Activated CD4-positive, CD25-positive, alpha-beta regulatory T cell treated with anti-CD3 and anti-CD28 coated beads, Interleukin-2, amount 50 U/mL, for 24 hours (primary cell): ENCODE results near the gene CTAGE1.
A peak's percentile ranks its signal among the peaks of the same experiment; 100 is the strongest.

ENCODE experiments used
- ATAC-seq, 2 donors: fragments of 150-1000 bp; cut with Tn5 transposase; one replicate each; pipeline ENCODE4 v1.10.0; 2021; ENCODE audit warnings: mild to moderate bottlenecking in 1 of 2, moderate library complexity in 1 of 2

Gene CTAGE1

DNA sequence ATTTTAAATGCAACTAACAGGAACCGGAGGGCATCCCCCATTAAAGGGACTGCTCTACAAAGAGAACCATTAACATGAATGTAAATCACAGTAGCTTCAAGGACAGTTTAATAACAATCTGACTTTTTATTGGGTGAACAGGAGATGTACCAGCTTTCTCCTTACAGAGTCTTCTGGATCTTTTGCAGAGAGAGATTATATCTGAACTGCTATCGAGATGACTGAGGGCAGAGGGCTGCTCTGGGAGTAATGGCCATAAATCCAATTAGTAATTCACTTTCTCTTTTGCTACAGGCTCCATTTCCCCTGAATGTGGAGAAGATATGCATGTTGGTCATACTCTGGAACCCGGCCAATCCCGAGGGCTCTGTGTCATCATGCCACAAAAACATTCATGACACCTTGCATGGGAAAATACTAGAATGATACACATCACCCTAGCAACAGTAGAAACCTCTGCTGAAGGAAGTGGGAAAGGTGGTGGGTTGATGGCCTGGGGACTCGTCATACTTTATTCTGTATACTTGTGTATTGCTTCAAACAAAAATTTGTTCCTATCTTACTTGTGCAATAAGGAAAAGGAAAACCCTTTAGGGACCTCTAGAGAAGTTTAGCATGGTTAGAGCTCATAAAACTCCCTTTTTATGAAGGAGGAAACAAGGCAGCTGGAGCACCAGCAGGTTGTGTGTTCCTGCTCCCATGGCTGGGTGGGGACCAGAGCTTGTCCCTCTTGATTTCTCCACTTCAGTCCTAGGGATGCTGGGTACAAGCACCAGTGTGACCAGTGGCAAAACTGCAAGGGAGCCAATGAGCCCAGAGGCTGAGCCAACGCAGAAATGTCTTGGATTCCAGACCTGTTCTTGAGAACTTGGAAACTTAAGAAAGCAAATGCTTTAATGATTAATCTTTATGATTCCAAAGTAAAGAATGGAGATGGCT, 26.0 kb downstream of the CTAGE1 start:
- peak in 1 of 2 donors; percentile 35 for ATAC-seq

DNA sequence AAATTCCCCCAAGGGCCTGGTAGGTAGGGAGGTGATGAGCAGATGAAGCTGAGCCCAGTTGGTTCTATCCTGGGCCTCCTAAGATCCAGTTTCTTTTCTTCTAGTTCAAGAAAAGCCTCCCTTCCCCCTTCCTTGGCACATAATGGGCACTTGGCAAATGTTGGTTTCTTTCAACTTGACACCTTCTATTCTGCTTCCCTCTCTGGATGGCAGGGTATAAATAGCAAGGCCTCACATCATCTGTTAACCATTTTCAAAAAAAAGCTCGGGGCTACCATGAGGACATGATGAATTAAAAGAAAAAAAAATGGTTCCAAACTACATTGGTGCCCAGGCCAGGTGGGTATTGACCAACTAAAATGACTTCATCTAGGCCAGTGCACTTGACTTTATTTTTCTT, 29.9 kb downstream of the CTAGE1 start:
- no peak for ATAC-seq

DNA sequence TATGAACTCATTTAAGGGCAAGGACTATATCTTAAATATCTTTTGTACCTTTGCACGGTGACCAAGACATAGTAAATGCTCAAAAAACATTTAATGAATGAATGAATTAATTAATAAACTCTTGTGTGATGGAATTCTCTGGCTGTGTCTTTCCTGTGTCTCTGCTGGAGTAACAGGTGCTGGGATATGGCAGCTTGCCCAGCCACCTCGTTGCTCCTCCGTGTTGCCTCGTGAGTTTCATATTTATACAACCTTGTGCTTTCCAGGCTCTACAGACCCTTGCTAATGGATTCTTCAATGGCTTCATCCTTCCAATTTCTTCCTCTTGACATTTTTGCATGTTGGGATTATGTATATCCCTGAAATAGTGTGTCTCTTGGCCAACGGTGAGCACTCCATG, 30.4 kb downstream of the CTAGE1 start:
- ATAC-seq: no peak

DNA sequence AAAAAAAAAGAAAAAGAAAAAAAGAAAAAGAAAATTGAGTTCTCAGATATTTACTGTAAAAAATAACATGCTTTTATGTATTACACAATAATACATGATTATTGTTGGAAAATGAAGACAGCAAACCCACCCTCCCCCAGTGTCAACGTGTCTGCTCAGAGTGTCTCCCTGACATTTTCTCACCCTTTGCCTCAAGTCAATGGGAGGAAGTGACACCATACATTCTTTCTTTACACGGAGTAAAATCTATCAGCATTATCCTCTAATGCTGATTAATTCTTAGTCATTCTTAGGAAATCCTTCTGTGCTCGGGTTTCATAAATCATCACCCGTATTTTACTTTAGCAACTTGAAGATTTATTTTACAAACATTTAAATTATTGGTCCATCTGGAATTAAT, 32.0 kb downstream of the CTAGE1 start:
- ATAC-seq: no peak

DNA sequence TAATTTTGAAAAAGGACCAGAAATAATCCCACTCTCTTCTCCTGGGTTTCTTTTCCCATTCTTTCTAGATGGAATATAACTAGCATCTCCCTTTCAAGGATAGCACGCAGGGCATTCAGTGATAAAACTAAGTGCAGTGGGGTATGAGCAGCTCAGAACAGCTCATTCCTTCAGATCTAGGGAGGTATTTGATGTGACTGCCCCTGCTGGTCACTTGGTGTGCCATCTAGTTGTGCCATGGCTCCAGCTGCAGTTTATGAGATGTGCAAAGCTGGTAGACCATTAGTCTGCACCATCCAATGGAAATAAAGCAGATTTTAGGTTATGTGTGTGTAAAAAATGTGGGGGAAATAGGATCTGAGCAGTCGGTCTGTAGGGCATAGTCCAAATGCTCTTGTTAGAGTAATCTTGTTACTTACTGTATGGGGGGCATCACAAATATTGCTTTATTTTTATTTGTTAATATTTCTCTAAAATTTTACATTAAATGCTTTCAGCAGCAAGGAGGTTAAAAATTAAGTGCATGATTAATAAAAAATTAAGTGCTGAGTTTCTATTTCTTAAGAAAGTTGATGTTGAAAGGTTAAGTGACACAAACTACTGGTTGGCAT, 38.9 kb downstream of the CTAGE1 start:
- ATAC-seq: no peak

DNA sequence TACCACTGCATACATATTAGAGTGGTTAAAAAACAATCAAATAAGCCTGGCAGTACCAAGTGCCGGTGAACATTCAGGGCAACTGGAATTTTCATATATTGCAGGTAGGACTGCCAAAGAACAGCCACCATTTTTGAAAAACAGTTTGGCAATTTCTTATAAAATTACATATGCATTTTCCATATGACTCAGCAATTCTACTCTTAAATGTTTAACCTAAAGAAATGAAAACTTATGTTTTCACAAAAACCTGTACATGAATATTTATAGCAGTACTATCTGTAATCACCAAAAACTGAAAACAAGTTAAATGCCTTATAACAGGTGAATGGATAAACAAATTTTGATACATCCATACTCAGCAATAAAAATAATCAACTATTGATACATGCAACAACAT, 39.9 kb downstream of the CTAGE1 start:
- ATAC-seq: no peak

DNA sequence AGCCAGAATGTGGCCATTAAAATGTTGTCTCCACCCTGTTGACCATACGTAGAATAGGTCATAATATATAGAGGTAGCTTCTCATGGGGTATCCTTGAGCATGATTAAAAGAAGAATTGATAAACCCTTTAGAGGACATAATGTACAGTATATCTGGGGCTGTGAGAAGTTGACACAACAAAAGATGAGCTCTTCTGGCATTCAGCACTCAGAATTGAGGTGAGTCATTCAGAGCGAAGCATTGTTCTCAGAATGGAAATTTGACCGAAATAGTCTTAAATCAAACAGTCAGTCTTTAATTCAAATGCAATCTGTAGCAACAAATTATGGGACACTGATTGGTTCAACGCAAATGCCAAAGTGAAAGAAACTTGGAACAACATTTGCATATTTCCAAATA, 47.3 kb downstream of the CTAGE1 start:
- no peak for ATAC-seq

DNA sequence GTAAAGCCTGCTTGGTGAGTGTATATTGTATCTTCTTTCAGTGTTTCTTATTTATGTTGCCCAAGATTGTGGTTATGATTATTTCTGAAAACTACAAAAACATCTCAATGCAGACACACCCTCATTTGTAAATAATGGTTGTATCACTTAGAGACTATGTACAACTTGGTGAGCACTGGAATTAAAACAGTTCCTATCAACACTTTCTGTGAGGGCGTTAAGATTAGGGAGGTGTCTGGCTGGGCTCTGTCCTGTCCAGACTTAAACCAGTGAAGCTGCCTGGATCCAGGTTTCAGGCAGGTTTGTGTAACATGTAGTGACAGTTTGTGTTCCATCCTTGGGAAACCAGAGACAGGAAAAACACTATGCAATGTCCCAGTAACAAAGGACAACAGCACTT, 49.7 kb downstream of the CTAGE1 start:
- no peak for ATAC-seq

DNA sequence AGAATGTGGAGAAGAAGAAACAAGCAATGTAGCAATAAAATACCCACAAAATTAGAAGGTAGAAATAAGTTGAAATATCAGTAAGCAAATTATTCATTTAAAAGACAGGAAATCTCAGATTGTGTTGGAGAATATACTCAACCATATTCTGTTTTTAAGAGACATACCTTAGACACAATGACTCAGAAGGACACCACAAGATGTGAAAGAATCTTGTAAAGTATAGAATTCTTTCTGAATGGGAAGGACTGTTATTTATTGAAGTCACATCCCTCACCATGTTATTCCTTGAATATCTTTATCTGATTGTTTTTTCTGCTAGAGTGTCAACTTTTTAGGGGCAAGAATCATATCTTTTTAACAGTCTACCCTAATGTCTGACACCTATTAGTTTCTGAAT, 50.4 kb downstream of the CTAGE1 start:
- no peak for ATAC-seq

DNA sequence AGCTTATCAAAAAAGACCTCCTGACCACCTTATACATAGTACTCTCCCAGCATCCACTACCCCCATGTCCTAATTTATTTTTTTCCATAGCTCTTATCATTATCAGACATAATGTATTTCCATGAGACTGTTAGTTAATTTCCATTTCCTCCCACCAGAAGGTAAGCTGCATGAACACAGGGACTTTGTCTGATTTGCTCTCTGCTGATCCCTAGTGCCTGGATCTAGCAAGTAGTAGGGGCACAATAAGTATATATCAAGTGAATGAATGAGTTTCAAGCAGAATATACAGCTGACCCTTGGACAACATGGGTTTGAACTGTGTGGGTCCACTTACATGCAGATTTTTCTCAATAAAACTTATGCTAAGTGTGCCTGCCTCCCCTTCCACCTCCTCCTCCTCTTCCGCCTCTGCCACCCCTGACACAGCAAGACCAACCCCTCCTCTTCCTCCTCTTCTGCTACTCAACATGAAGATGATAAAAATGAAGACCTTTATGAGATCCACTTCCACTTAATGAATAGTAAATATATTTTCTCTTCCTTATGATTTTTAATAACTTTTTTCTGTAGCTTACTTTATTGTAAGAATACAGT, 53.8 kb downstream of the CTAGE1 start:
- no peak for ATAC-seq
